Osteocyte (in vitro differentiated cells): ENCODE data around the gene STON2. TPM values are rescaled to one million over a fixed set of nuclear protein-coding genes. Genes with fewer than 3 reads are reported as not detected.

Source experiments
- DNase-seq: peaks from one replicate; pipeline ENCODE4 v3.0.0; 2021; ENCODE audit warnings: mixed read lengths; ENCODE audit not compliant: unreplicated experiment; ENCODE audit errors: extremely low spot score
- H3K27ac Mint-ChIP-seq: one replicate; pipeline ENCODE4 v1.8.0; 2021; ENCODE audit warnings: mild to moderate bottlenecking, mixed read lengths; ENCODE audit not compliant: unreplicated experiment
- H3K27me3 Mint-ChIP-seq: one replicate; pipeline ENCODE4 v1.8.0; 2021; ENCODE audit warnings: mixed read lengths; ENCODE audit not compliant: unreplicated experiment
- H3K36me3 Mint-ChIP-seq: one replicate; pipeline ENCODE4 v1.8.0; 2021; ENCODE audit warnings: mixed read lengths; ENCODE audit not compliant: unreplicated experiment
- H3K4me1 Mint-ChIP-seq: one replicate; pipeline ENCODE4 v1.8.0; 2021; ENCODE audit warnings: mixed read lengths; ENCODE audit not compliant: unreplicated experiment
- H3K4me3 Mint-ChIP-seq: one replicate; pipeline ENCODE4 v1.8.0; 2021; ENCODE audit warnings: mild to moderate bottlenecking, moderate library complexity, mixed read lengths; ENCODE audit not compliant: unreplicated experiment
- H3K9me3 Mint-ChIP-seq: one replicate; pipeline ENCODE4 v1.8.0; 2021; ENCODE audit warnings: mixed read lengths; ENCODE audit not compliant: unreplicated experiment
- total RNA-seq: library from RNA; stranded (reverse); gene quantifications from 2 replicates; pipeline ENCODE4 v1.2.1, GENCODE V29; 2021
- TF ChIP-seq, protein P1 (sequence below): fragments of 200-600 bp; sonication (generic); IDR thresholded peaks from 2 replicates; pipeline ENCODE4 v1.5.0; 2021; ENCODE audit warnings: antibody characterized with exemption, mild to moderate bottlenecking, moderate library complexity

Gene STON2
- total RNA-seq, 1 donor from 2014 or later, result not detected

DNA sequence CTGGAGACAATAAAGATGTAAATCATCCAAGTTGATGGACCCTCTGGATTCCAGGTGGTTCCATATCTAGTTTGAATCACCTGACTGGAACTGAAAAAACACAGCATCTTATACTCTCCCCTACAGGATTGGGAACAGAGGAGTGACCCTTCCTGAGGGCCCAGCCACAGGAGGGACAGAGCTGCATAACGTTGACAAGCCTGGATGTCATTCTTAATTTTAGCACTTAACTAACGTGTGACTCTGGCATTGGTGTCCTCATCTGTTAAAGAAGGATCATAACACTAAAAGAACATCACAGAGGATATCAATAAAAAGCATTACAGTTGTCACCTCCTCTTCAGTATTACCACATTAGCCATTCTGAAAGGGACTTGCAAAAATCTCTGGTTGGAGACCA is 47.7 kb downstream of the STON2 start:
- TF ChIP-seq, protein P1, sequence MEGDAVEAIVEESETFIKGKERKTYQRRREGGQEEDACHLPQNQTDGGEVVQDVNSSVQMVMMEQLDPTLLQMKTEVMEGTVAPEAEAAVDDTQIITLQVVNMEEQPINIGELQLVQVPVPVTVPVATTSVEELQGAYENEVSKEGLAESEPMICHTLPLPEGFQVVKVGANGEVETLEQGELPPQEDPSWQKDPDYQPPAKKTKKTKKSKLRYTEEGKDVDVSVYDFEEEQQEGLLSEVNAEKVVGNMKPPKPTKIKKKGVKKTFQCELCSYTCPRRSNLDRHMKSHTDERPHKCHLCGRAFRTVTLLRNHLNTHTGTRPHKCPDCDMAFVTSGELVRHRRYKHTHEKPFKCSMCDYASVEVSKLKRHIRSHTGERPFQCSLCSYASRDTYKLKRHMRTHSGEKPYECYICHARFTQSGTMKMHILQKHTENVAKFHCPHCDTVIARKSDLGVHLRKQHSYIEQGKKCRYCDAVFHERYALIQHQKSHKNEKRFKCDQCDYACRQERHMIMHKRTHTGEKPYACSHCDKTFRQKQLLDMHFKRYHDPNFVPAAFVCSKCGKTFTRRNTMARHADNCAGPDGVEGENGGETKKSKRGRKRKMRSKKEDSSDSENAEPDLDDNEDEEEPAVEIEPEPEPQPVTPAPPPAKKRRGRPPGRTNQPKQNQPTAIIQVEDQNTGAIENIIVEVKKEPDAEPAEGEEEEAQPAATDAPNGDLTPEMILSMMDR, result no peak
- DNase-seq, result no peak
- Mint-ChIP-seq H3K27me3 (no peaks in the 10 kb centered on the region), H3K27ac (no peak overlapping the region), H3K9me3 (peaks cover 7% of the 10 kb centered on the region), H3K36me3 (no peaks in the 10 kb centered on the region), H3K4me1 (no peaks in the 10 kb centered on the region), H3K4me3 (no peak overlapping the region)

DNA sequence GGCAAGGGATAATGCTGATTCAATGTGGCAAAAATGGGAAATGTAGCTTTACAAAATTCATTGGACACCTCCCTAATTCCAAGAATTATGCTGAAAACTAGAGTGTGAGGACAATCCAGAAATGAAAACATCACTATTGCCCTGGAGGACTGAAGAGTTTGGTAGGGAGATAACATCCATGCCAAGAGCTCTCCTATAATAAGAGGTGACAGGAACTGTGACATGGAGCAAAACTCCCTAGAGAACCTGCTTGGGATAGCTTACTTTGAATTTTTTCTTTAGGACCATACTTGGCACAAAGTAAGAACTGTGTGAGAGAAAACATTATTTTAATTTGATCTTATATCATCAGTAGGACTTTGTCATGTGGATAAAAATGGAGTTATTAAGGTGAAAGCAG is 48.9 kb downstream of the STON2 start:
- H3K4me3 Mint-ChIP-seq, result no peak overlapping the region
- no peaks in the 10 kb centered on the region for H3K4me1 Mint-ChIP-seq
- H3K36me3 Mint-ChIP-seq, result no peaks in the 10 kb centered on the region
- peaks cover 7% of the 10 kb centered on the region for H3K9me3 Mint-ChIP-seq
- TF ChIP-seq, protein P1, result no peak
- no peak overlapping the region for H3K27ac Mint-ChIP-seq
- no peaks in the 10 kb centered on the region for H3K27me3 Mint-ChIP-seq
- no peak for DNase-seq

DNA sequence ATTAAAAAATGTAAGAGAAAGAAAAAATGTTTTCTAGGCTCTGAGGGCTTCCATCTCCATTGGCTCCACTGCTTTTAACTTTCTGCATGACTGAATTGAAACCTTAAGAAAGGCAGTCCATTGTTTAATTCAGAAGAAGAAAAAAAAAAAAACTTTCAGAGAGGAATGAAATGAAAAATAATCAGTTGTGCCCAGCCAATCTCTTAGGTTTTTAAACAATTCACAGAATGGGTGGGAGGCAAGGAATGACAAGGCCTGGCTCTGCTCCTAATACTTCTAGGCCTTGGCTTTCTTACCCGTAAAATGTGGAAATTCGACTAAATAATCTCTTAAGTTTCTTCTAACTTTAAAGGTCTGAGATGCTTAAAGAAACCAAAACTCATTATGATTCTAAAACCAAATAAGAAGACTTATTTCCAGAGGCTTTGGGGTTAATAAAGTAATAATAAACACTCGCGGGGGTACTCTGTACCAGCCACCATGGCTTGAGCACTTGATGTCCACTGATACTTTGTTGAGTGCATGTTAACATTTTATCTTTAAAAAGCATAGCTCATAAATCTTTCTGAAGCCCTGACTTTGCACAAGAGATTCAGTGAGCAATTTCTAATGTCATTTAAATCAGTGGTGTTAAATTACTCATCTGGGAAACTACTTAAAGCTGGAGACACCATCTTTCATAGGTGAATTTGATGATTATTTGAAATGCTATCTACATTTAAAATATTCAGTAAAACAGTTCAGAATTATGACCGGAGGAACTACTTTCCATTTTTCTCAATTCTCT is 49.6 kb downstream of the STON2 start:
- no peak overlapping the region for H3K4me3 Mint-ChIP-seq
- TF ChIP-seq, protein P1, result no peak
- H3K27ac Mint-ChIP-seq, result no peak overlapping the region
- H3K9me3 Mint-ChIP-seq, result peaks cover 7% of the 10 kb centered on the region
- H3K4me1 Mint-ChIP-seq, result no peaks in the 10 kb centered on the region
- no peak for DNase-seq
- H3K27me3 Mint-ChIP-seq, result no peaks in the 10 kb centered on the region
- H3K36me3 Mint-ChIP-seq, result no peaks in the 10 kb centered on the region

DNA sequence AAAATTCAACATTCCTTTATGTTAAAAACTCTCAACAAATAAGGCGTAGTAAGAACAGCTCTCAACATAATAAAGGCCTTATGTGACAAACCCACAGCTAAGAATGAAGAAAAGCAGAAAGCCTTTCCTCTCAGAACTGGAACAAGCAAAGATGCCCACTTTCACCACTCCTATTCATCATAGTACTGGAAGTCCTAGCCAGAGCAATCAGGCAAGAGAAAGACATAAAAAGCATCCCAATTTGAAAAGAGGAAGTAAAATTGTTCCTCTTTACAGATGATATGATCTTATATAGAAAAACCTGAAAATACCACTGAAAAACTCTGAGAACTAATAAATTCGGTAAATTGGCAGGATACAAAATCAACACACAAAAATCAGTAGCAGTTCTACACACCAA is 52.1 kb downstream of the STON2 start:
- TF ChIP-seq, protein P1, result no peak
- H3K27me3 Mint-ChIP-seq, result no peaks in the 10 kb centered on the region
- no peak overlapping the region for H3K27ac Mint-ChIP-seq
- H3K9me3 Mint-ChIP-seq, result no peaks in the 10 kb centered on the region
- H3K4me3 Mint-ChIP-seq, result no peak overlapping the region
- no peaks in the 10 kb centered on the region for H3K4me1 Mint-ChIP-seq
- no peak for DNase-seq
- H3K36me3 Mint-ChIP-seq, result no peaks in the 10 kb centered on the region

DNA sequence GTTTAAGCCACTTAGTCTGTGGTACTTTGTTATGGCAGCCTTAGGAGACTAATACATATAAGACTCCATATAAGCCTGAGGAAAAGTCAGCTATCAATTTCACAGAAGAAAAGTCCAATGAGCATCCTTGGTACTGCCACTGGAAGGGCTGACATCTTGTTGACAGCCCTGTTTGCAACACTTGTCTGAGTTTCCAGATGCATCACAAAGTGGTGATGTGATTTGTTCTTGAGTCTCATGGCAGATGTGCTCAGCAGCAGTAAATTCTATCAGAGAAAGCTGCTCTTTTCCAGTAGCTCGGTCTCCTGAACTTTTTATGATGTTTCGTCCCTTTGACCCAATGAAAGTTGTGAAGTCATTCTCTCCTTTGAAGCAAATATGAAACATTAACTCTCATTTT is 54.3 kb downstream of the STON2 start:
- Mint-ChIP-seq H3K9me3 (no peaks in the 10 kb centered on the region), H3K27me3 (no peaks in the 10 kb centered on the region), H3K36me3 (no peaks in the 10 kb centered on the region), H3K27ac (no peak overlapping the region), H3K4me1 (no peaks in the 10 kb centered on the region), H3K4me3 (no peak overlapping the region)
- TF ChIP-seq, protein P1, result no peak
- no peak for DNase-seq
